Measurements from ENCODE around the gene SH3BP2.

The SH3BP2 gene

DNA sequence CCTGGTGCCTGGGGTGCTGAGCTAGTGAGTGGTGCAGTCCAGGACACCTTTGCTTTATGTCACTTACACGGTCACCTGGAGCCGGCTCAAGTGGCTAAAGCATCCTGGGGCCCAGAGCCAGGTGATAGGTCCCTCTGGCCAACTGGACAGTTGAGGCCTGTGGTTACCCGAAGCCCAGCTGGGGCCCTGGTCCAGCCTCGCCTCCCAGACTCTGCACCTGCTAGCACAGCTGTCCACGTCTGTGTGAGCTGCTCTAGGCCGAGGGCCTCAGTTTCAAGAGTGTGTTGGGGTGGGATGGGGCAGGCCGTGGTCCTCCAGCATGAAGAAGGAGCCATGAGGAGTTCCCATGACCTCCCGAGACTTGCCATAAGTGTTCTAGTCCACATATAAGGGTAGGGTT lies 43.1 kb downstream of the SH3BP2 start:
- DNase-seq: no peak

DNA sequence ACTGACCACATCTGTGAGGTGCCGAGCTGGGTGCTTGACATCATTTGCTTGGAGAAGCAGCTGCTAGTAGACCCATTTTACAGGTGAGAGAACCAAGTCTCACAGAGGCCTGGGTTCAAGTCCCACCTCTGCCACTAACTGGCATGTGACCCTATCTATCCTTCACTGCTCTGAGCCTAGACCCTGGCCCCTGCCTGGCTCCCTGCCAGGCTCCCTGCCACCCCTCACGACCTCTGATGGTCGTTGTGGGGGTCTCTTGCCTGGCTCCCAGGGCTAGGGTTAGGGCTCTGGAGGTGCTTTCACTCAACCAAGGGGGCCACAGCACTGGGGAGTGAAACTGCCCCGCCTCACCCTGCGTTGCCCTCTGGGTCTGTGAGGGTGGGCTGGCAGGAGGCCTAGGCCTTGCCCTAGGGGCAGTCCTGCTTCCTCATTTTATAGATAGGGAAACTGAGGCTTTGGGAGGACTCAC lies 43.5 kb downstream of the SH3BP2 start:
- no peak for DNase-seq

DNA sequence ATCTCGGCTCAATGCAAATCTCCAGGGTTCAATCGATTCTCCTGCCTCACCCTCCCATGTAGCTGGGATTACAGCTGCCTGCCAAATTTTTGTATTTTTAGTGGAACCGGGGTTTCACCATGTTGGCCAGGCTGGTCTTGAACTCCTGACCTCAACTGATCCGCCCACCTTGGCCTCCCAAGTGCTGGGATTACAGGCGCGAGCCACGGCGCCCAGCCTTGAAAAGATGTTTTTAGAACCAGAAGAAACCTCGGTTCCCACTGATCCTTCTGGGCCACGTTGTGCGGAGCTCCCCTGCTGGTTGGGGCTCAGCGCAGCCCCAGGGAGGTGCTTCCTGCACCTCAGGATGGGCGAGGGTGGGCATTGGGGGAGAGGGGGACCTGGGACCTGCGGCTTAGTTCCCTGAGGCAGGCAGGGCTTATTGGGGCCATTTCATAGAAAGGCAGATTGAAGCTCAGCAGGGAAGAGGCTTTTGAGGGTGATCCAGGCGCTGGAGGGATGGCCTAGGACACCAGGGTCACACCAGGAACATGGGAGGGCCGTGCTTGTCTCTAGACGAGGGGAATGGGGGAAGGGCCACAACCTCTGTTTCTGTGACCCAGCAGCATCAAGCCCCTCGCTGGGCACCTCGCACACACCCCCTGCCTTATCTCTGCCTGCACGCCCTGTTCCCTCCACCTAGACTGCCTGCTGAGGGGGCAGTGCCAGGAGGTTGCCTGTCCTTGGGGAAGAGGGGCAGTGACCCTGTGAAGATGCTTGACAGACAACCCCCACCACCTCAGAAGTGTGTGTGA lies 44.4 kb downstream of the SH3BP2 start:
- DNase-seq: no peak

DNA sequence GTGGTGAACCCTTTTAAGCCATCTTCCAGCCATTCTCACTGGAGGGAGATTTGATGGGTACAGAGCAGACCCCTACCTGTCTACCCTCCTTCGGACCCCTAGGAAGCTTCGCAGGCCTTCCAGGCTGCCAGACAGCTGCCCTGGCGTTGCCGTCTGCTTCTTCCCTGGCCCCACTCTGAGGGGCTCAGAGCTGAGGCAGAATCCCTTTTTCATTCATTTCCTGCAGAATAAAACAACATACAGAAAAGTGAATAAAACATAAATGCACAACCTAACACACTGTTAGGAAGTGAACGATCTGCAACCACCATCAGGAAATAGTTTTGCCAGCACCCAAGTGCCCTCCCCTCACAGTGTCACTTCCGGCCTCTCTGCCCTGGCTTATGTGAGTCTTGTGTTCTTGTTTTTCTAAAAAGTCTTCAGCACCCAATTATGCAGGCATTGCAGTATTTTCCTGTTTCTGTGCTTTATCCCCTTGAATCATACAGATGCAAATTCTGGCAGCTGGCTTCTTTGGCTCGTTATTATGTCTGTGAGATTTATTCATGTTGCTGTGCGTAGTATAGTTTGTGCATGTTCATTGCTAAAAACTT lies 45.1 kb downstream of the SH3BP2 start:
- DNase-seq: peak; percentile 47

DNA sequence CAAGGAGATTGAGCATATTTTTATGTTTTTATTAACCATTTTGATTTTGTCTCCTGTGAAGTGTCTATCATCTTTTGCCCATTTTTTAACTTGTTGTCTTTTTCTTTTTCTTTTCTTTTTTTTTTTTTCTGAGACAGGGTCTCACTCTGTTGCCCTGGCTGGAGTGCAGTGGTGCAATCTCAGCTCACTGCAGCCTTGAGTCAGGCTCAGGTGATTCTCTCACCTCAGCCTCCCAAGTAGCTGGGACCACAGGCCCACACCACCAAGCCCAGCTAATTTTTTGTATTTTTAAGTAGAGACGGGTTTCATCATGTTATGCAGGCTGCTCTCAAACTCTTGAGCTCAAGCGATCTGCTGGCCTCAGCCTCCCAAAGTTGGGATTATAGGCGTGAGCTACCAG lies 46.2 kb downstream of the SH3BP2 start:
- DNase-seq: no peak

DNA sequence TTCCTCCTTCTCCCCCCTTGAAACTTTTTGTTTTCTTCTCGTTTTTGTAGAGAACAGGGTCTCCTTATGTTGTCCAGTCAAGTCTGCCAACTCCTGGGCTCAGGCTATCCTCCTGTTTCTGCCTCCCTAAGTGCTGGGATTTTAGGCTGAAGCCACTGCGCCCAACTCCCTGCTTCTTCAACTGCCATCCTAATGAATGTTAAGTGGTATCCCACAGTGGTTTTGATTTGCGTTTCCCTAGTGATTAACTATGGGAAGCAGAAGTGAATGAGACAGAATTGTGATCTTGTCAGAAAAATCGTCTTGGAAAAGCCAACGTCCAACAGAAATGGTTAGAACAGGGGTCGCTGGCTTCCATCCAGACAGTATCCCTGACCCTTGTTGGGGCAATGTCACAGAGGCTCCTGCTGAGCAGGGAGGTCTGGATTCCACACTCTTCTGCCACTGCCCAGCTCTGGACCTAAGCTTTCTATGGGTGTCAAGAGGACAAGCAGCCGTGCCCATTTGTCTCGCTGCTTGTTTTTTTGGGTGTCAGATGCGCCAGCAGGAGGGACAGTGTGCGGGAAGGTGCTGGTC lies 49.9 kb downstream of the SH3BP2 start:
- no peak for DNase-seq

DNA sequence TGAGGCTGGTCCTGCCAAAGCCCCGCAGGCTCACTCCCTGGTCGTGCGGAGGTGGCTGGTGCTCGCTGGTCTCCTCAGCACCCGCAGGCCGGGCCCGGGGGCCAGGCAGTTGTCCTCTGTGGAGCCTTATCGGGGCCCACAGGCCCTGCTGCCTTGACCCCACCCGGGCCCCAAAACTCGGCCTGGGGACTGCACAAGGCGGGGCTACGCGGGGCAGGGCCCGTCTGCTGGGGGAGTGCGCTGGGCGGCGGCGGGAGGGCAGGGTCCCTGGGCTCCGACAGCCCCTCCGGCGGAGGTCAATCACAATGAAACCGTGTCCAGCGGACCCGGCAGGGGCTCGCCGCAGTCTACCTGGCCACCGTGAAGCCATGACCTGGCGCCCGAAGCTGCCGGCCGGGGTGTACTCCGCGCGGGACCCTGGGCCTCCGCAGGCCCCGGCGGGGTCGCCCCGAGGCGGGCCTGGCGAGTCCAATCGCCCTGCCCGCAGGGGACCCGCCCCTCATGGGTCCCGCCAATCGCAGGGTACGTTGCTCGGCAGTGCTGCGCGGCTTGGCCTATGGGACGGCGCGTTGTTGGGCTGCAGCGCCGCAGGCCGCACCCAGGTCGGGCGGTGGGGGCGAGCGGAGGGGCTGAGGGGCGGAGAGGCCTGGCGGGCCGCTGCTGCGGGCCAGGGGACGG lies 50.5 kb downstream of the SH3BP2 start, which contains the start of gene ADD1:
Gene ADD1 (plus strand): TSS at position 582 of the 678 bp plus-strand sequence. CDS start 32,072 bp downstream, outside the sequence.
- DNase-seq: peak; percentile 93

DNA sequence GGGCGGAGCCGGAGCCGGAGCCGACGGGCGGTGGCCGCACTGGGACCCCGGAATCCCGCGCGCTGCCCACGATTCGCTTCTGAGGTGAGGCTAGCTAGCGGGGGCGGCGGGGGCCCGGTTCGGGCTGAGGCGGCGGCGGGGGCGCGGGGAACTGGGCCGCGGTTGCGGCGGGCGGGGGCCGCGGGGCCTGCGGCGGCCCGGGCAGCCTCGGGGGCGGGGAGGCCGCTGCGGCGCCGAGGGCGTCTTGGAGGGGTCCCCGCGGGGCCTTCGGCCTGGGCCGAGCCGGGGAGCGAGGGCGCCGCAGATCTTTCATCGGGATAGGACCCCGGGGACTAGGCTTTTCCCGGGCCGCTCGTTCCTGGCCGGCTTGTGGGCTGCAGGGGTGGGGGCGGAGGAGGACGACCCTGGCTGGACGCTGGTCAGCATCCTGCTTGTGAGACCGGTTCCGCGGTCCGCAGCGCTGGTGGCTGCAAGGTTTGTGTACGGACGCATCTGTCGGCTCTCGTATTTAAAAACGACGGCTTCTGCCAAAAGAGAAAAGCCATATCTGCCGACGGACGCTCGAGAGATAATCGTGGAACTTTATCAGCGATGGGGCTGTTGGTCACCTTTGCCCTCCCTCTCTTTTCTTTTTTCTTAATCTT lies 51.2 kb downstream of the SH3BP2 start:
- DNase-seq: no peak

DNA sequence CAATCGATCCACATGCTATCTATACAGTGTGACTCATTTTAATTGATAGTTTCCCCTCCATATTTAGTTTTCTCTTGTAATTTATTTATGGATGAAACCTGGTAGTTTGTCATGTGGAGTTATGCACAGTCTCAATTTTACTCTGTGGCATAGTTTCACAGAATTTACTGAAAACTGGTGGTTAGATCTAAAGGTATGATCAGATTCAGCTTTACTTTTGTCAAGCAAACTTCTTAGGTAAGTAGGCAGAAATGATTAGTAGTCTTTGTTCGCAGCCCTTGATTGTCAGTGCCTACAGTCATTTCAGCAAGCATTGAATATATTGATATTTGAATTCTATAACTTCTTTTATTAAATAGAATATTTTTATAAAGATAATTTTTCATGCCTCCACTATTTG lies 53.3 kb downstream of the SH3BP2 start:
- DNase-seq: no peak

DNA sequence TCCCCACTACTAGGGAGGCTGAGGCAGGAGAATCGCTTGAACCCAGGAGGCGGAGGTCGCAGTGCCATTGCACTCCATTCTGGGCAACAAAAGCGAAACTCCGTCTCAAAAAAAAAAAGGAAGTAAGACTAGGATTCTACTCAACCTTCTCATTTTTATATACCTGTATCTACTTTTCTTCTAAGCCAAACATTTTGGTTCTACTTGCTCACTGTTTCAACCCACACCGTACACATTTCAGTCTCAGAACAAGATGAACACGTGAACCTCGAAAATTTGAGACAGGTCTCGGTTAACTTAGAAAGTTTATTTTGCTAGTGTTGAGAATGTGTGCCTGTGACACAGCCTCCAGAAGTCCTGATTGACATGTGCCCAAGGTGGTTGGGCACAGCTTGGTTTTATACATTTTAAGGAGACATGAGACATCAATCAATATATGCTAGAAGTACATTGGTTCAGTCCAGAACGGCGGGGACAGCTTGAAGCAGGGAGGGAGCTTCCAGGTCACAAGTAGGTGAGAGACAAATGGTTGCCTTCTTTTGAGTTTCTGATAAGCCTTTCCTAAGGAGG lies 54.5 kb downstream of the SH3BP2 start:
- DNase-seq: no peak

DNA sequence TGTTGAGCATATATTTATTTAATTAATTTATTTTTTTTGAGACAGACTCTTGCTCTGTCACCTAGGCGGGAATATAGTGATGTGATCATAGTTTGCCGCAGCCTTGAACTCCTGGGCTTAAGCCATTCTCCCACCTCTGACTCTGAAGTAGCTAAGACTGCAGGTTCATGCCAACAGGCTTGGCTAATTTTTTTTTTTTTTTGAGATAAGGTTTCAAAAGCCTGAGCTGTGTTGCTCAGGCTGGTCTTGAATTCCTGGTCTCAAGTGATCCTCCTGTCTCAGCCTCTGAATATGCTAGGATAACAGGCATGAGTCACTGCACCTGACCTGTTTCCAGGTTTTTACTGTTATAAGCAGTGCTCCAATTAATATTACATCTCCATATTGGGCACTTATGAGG lies 55.6 kb downstream of the SH3BP2 start:
- no peak for DNase-seq

DNA sequence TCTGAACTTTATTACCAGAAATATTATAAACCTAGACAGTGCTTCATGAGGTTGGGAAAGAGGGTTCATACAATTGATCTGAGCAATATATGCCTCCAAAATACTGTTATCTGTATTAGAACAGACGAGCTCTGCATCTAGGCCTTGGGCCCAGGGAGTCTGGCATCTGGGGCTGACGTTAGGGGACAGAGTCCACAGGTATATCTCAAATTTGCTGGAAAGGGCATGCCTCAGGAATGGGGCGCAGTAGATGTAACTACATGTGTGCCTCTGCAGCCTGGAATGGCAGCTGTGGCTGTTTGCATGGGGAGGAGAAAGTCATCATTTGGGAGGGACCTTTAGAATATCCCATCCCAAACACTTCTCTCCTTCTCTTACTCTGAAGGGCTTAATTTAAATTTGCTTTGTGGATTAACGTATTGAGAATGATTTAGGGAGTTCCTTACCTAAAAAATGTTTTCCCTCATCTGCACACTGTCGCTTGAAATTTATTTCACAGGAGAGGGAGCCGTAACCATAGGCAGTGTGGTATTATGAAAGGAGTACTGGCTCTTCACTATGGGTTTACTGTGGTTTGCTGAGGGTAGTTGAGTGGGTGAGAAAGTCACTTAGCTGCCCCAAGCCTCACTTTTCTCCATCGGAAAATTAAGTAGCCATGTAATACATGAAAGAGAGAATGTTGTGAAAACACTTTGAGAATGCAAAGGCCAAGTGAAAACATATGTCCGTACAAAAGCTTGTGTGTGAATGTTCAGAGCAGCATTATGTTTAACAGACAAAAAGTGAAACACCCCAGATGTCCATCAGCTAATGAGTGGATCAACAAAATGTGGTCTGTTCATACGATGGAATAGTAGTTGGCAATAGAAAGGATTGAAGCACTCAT lies 56.6 kb downstream of the SH3BP2 start:
- no peak for DNase-seq

DNA sequence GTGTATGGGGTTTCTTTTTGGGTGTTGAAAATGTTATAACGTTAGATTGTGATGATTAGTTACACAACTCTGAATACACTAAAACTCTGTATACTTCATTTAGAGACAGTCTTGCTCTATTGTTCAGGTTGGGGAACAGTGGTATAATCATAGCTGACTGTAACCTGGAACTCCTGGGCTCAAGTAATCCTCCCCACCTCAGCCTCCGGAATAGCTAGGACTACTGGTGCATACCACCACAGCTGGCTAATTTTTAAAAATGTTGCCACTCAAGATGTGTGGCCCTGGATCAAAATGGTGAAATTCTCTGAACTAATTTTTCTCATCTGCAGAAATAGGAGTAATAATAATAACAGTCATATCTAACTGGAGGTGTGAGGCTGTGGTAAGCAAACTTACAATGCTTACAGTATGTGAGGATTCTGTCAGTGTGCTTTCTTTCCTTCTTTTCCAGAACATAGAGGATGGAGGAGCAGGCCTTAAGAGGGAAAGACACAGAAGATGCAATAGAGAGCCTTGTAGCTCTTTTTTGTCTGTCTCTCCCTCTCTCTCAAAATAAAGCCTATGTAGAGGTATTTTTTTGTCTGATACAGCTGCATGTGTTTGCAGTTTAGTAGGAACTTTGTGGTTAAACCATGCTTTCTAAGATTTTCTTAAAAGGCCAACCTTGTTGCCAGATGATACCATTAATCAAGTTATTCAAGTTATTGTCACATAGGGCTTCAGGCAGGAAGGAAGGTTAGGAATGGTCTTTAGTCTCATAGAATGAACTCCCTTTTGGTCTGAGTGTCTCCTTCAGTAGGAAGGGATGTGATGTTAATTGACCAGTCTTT lies 58.3 kb downstream of the SH3BP2 start:
- DNase-seq: no peak

DNA sequence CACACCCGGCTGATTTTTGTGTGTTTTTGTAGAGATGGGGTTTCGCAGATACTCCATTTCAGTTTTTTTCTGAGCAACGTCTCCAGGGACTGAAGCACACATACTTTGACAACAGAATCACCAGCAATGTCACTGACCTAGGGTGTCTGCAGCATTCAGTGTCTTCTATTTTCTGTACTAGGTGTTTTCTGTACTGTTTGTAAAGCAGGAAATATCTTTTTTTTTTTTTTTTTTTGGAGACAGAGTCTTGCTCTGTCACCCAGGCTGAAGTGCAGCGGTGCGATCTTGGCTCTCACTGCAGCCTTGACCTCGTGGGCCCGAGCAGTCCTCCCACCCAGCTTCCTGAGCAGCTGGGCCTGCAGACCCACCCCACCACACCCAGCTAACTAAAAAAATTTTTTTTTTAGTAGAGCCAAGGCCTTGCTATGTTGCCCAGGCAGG lies 59.6 kb downstream of the SH3BP2 start:
- DNase-seq: no peak

DNA sequence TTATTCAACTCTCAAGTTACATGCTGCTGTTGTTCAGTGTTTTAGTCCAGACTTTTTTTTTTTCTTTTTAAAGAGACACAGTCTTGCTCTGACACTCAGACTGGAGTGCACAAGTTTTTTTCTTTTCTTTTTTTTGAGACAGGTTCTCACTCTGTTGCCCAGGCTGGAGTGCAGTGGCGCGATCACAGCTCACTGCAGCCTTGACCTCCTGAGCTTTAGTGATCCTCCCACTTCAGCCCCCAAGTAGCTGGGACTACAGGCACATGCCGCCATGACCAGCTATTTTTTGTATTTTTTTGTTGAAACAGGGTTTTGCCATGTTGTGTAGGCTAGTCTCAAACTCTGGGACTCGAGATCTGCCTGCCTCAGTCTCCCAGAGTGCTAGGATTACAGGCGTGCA lies 62.7 kb downstream of the SH3BP2 start:
- DNase-seq: no peak

DNA sequence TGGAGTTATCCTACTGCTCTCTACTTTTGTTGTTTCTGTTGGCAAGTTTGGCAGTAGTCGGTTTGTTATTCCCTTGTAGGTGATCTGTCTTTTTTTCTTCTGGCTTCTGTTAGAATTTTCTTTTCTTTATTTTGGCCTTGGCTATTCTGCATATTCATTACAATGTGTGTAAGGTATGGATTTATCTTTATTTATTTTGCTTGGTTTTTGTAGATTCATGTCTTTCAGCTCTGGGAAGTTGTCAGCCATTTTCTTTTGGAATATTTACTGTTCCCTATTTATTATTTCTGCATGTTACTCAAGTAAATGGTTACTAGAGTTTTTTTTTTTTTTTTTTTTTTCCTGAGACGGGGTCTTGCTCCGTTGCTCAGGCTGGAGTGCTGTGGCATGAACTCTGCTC lies 63.4 kb downstream of the SH3BP2 start:
- no peak for DNase-seq

DNA sequence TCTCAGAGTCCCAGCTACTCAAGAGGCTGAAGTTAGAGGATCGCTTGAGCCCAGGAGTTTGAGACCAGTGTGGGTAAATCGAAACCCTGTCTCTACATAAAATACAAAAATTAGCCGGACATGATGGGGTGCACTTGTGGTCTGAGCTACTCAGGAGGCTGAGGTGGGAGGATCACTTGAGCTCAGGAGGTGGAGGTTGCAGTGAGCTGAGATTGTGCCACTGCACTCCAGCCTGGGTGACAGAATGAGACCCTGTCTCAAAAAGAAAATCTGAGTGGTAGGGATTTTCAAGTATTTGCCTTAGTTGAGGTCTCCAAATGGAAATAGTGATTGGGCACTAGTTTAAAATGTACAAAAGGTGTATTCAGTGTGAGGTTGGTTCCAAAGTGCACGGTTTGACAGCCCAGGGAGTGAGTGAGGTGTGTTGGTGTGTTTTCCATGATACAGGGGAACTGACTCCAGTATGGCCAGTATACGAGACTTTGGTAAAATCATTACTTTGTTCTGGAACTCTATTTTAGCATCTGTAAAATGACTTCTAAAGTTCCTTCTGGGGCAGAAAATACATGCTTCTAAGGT lies 64.6 kb downstream of the SH3BP2 start:
- no peak for DNase-seq

DNA sequence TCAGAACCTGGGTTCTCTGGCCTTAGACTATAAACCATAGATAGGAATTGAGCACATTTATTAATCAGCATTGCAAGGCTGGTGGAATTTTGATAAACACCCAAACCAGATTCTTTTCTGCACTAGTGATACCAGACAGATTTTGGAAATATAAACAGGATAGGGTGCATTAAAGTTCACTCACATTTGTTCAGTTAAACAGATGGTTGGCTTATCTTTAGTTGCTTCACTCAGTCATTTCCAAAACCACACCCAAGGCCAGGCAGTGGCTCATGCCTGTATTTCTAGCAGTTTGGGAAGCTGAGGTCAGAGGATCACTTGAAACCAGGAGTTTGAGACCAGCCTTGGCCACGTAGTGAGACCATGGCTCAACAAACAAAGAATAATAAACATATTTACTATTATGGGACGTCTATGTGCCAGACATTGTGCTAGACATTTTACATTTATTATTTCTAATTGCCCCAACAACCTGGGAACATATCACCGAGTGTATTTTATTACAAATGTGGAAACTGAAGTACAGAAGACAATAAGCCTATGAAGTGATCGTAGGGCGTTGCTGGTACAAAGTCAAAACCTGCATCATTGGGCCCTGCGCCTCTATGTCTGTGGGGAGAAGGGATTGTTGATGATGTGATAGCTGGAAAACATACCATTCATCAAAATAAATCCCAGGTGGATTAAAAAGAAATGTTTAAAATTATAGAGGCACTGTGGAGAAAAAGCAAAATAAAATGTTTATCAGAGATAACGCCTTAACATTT lies 65.7 kb downstream of the SH3BP2 start:
- no peak for DNase-seq

DNA sequence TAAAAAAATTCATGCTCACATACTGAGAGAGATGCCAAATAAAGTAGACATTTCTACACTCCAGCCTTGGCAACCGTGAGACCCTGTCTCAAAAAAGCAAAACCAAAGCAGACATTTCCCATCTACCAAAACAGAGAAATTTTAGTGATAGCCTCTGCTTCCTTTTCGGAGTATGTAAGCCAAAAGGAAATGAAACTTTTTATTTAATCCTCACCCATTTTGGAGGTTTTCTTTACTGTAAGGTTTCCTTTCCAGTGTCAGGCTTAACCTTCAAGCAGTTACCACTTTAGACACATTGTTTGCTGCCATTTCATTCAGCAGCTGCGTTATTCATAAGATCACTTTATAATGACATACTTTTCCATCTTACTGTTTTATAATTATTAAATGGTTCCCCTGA lies 66.6 kb downstream of the SH3BP2 start:
- DNase-seq: no peak

All from activated T-cell treated with anti-CD3 and anti-CD28 coated beads for 4 hours (primary cell).